ENCODE measurements around the gene PLXNA3. TPM values are rescaled to one million over a fixed set of nuclear protein-coding genes. Genes with fewer than 3 reads are reported as not detected.

PLXNA3 gene
- total RNA-seq, 2 experiments from 2014 or later: 35.1 to 38.1 TPM

DNA sequence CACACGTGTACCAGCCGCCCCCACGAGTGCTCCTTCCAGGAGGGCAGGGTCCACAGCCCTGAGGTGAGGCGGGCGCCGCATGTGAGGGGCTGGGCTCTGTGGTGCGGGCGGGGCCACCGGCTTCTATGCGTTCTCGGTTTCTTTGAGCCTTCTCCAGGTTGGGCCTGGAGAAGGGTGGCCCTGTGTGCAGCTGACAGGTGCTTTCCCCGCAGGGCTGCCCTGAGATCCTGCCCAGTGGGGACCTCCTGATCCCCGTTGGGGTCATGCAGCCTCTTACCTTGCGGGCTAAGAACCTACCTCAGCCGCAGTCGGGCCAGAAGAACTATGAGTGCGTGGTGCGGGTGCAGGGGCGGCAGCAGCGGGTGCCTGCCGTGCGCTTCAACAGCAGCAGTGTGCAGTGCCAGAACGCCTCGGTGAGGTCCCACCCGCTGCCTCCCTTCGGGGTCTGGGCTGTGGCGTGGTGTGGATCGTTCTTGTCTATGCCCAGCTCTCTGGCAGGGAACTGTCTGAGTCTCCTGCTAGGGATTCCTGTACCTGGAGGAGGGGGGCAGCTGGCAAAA lies 6.8 kb downstream of the PLXNA3 start:
- no peaks in the 10 kb centered on the region for H3K9me3 ChIP-seq (ENCODE audit: control insufficient read depth in 1 of 2, insufficient read depth in 1 of 2, low read length in 2 of 2)
- no peak for ATAC-seq (ENCODE audit: poor library complexity)
- H3K27ac Mint-ChIP-seq: no peak overlapping the region
- peaks cover 63% of the 10 kb centered on the region for H3K36me3 ChIP-seq (ENCODE audit: insufficient read depth, low read length)
- no peaks in the 10 kb centered on the region for H3K27me3 Mint-ChIP-seq
- no peaks in the 10 kb centered on the region for H3K4me1 Mint-ChIP-seq (ENCODE audit: low read depth)
- ChIA-PET POLR2A (no interaction called here), CTCF (no interaction called here)
- no peak overlapping the region for H3K27ac ChIP-seq (ENCODE audit: low read depth in 1 of 2, low read length in 2 of 2)
- H3K27me3 ChIP-seq (ENCODE audit: control insufficient read depth in 1 of 2, insufficient read depth in 2 of 2, low read length in 2 of 2): no peaks in the 10 kb centered on the region
- intact Hi-C loops (cut with DNase I, micrococcal nuclease): no loop called here
- no peak overlapping the region for H3K4me3 ChIP-seq (ENCODE audit: low read length)
- H3K4me3 Mint-ChIP-seq: no peak overlapping the region
- TF ChIP-seq, protein P1, sequence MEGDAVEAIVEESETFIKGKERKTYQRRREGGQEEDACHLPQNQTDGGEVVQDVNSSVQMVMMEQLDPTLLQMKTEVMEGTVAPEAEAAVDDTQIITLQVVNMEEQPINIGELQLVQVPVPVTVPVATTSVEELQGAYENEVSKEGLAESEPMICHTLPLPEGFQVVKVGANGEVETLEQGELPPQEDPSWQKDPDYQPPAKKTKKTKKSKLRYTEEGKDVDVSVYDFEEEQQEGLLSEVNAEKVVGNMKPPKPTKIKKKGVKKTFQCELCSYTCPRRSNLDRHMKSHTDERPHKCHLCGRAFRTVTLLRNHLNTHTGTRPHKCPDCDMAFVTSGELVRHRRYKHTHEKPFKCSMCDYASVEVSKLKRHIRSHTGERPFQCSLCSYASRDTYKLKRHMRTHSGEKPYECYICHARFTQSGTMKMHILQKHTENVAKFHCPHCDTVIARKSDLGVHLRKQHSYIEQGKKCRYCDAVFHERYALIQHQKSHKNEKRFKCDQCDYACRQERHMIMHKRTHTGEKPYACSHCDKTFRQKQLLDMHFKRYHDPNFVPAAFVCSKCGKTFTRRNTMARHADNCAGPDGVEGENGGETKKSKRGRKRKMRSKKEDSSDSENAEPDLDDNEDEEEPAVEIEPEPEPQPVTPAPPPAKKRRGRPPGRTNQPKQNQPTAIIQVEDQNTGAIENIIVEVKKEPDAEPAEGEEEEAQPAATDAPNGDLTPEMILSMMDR (IDR thresholded peaks at IDR 0.05): no peak
- H3K9me3 Mint-ChIP-seq: no peaks in the 10 kb centered on the region
- no peak for DNase-seq
- peaks cover 22% of the 10 kb centered on the region for H3K36me3 Mint-ChIP-seq (ENCODE audit: low read depth)
- peaks cover 5% of the 10 kb centered on the region for H3K4me1 ChIP-seq (ENCODE audit: insufficient read depth, low read length)

DNA sequence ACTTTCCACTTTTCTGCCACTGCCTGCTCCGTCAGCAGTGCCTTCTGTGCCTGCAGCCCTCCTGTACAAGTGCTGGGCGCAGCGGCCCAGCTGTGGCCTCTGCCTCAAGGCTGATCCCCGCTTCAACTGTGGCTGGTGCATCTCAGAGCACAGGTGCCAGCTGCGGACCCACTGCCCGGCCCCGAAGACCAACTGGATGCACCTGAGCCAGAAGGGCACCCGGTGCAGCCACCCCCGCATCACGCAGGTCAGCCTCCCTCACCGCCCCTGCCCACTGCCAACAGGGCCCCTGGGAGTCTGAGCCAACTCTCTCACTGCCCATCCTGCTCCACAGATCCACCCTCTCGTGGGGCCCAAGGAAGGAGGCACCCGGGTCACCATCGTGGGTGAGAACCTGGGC lies 7.5 kb downstream of the PLXNA3 start:
- no peak overlapping the region for H3K27ac Mint-ChIP-seq
- ATAC-seq (ENCODE audit: poor library complexity) (no peak), DNase-seq (no peak)
- CTCF ChIA-PET: no interaction called here
- POLR2A ChIA-PET: no interaction called here
- H3K4me1 Mint-ChIP-seq (ENCODE audit: low read depth): no peaks in the 10 kb centered on the region
- Histone ChIP-seq H3K36me3 (ENCODE audit: insufficient read depth, low read length) (peaks cover 70% of the 10 kb centered on the region), H3K27me3 (ENCODE audit: control insufficient read depth in 1 of 2, insufficient read depth in 2 of 2, low read length in 2 of 2) (no peaks in the 10 kb centered on the region), H3K9me3 (ENCODE audit: control insufficient read depth in 1 of 2, insufficient read depth in 1 of 2, low read length in 2 of 2) (no peaks in the 10 kb centered on the region), H3K4me3 (ENCODE audit: low read length) (no peak overlapping the region), H3K27ac (ENCODE audit: low read depth in 1 of 2, low read length in 2 of 2) (no peak overlapping the region), H3K4me1 (ENCODE audit: insufficient read depth, low read length) (no peaks in the 10 kb centered on the region)
- TF ChIP-seq, protein P1 (IDR thresholded peaks at IDR 0.05): no peak
- H3K9me3 Mint-ChIP-seq: no peaks in the 10 kb centered on the region
- no peaks in the 10 kb centered on the region for H3K27me3 Mint-ChIP-seq
- no peak overlapping the region for H3K4me3 Mint-ChIP-seq
- intact Hi-C loops (cut with DNase I, micrococcal nuclease): no loop called here
- peaks cover 26% of the 10 kb centered on the region for H3K36me3 Mint-ChIP-seq (ENCODE audit: low read depth)

GRCh38 chrX:154466036-154466435 lies 8.0 kb downstream of the PLXNA3 start:
- TF ChIP-seq, protein P1 (IDR thresholded peaks at IDR 0.05): no peak
- Histone ChIP-seq H3K27me3 (ENCODE audit: control insufficient read depth in 1 of 2, insufficient read depth in 2 of 2, low read length in 2 of 2) (no peaks in the 10 kb centered on the region), H3K9me3 (ENCODE audit: control insufficient read depth in 1 of 2, insufficient read depth in 1 of 2, low read length in 2 of 2) (no peaks in the 10 kb centered on the region), H3K4me1 (ENCODE audit: insufficient read depth, low read length) (no peaks in the 10 kb centered on the region), H3K4me3 (ENCODE audit: low read length) (no peak overlapping the region), H3K36me3 (ENCODE audit: insufficient read depth, low read length) (peaks cover 69% of the 10 kb centered on the region), H3K27ac (ENCODE audit: low read depth in 1 of 2, low read length in 2 of 2) (no peak overlapping the region)
- CTCF ChIA-PET: no interaction called here
- ATAC-seq (ENCODE audit: poor library complexity) (no peak), DNase-seq (no peak)
- Mint-ChIP-seq H3K4me1 (ENCODE audit: low read depth) (no peaks in the 10 kb centered on the region), H3K27me3 (no peaks in the 10 kb centered on the region), H3K9me3 (no peaks in the 10 kb centered on the region), H3K4me3 (no peak overlapping the region), H3K27ac (no peak overlapping the region), H3K36me3 (ENCODE audit: low read depth) (peaks cover 26% of the 10 kb centered on the region)
- intact Hi-C loops (cut with DNase I, micrococcal nuclease): no loop called here
- POLR2A ChIA-PET: no interaction called here
